HG03558 (cell line): ENCODE data around the gene PALLD.

Experiments
- ATAC-seq: cut with Tn5 transposase; IDR thresholded peaks from one replicate; pipeline ENCODE4 v1.9.1; 2021; ENCODE audit warnings: moderate number of reproducible peaks; ENCODE audit not compliant: unreplicated experiment; ENCODE audit errors: extremely low read depth

The PALLD gene

DNA sequence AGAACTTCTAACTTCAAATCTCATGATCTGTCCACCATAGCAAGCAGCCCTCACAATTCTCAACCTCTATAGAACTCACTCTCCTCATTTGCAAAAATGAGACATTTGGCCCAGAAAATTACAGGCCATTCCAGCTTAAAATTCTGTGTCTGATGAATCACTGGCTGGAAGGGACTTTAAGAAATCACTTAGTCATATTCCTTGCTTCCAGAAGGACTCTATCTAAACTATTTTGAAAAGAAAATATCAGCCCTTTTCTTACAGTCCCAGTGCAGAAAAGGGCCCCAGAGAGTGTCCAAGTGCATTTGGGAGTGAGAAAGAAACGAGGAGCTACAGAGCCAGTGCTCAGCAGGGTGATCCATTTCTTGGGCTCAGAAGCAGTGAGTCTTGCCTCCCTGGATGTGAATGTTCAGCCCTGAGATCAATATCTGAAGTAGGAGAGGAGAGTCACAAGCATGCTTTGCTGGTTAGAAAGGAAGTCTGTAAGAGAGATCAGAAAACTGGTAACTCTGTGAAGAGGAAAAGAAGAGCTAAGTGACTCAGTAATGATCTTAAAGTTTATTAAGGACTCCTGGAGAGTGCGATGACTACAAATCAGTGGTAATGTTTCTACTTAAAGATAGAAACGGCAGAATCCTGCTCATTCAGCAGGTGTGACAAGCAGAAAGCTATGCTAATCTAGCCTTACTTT, 139.8 kb downstream of the PALLD start:
- no peak for ATAC-seq

DNA sequence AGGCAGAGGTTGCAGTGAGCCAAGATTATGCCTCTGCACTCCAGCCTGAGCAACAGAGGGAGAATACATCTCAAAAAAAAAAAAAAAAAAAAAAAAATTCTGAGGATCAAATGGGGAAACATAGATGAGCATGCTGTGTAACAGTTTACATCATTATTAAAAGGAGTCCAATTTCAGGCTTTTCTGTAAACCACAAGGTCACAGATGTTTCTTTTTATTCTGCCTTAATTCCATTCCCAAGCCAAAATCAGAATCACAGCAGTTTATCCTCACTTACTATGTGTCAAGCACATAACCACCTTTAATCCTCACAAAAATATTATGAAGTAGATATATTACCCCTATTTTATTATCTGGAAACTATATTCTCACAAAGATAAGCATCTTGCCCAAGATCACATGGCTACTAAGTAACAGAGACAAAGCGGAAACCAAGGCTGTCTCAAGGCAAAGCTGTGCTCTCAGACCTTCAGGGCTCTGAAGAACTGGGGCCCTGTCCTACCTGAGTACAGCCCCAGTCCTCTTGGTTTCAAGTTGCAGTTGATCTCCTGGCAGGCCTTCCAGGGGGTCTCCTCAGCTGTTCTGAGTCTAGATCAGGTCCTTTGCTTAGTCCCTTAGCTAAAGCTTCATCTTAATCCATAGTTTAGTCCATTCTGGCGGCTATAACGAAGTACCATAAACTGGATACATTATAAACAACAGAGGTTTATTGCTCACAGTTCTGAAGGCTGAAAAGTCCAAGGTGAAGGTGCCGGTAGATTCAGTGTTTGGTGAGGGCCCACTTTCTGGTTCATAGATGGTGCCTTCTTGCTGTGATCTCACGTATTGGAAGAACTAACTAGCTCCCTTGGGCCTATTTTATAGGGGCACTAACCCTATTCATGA, 141.3 kb downstream of the PALLD start:
- no peak for ATAC-seq

DNA sequence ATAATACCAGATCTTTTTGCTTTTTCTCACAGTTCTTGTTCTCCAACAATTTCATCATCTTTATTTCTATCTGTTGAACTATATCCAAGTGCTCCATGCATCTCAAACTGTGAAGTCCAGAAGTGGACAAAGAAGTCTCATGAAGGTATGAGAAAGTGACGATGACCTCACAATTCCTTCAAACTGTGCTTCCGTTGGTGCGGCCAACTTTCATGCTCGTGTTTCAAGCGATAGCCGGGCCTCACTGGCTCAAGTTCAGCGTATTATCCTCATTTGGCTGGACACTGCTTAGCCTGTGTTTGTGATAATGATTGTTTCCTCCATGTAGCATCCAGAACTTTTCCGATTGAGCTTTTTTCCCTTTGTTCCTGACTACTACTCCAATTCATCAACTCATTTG, 143.1 kb downstream of the PALLD start:
- ATAC-seq: no peak

DNA sequence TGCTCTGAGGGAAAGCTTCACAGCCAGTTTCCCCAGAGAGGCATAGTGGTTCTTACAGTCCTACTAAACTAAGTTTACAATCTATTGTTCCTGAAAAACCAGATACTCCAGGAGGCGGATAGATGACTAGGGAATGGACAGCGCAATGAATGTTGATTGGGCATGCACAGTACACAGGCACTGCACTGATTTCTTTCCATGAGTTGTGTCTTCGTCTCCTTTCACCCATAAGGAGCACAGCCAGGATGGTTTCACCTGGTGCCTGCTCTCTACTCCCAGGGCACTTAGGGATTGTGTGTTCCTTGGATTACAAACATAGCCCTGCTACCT, 144.9 kb downstream of the PALLD start:
- ATAC-seq: no peak

DNA sequence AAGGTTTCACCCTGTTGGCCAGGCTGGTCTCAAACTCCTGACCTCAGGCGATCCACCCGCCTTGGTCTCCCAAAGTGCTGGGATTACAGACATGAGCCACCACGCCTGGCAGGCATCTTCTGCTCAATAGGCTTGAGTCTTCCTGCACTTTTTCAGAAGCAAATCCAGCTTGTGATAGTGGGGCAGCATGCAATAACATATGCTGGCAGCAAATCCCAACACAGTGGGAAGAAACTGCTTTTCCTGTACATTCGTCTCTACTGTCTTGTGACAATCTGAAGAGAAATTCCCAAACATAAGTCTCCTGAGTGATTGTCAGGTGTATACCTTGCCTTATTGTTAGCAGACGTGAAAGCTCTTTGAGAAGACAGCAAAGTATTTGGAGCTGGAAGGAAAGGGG, 145.7 kb downstream of the PALLD start:
- ATAC-seq: no peak

DNA sequence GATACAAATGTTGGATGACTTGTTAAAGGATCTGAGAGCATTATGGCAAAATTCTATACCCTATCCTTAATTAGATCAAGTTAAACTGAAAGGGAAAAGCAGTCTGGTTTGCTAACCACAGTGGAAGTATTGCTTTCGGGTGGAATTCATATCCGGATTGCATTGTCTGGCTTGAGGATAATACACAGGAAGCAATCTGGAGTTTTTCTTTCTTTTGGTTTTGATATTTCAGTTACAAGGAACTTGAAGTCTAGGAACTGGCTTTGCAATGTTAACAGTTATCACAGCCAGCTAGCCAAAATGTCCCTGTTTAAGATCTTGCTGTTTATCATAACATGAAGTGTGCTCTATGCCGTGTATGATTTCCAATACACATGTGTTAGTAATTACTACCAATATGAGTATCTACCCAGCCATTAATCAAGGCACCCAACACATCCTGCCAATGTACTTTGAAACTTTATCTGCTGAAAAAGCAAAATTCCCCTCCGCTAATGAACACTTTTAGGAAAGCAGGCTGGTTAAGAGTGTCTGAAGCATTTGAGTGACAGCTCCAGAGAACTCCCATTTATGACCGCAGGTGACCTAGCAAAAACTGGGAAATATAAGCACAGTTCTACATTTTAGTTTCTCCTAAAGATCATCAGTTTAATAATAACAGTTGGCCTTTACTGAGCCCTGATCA, 146.4 kb downstream of the PALLD start:
- ATAC-seq: no peak

DNA sequence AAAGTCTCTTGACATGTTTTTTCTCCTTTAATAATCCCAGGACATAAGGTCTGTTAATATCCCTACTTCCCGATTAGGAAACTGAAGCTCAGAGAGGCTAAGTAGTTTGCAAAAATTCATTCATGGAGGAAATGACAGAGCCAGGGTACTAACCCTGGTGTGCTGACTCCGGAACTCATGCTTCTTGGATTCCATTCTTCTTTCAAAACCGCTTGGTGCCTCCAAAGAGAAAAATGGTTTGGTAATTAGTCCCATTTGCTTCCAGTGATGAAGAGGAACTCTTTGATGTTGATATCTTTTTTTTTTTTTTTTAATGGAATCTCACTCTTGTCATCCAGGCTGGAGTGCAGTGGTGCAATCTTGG, 146.9 kb downstream of the PALLD start:
- ATAC-seq: no peak

DNA sequence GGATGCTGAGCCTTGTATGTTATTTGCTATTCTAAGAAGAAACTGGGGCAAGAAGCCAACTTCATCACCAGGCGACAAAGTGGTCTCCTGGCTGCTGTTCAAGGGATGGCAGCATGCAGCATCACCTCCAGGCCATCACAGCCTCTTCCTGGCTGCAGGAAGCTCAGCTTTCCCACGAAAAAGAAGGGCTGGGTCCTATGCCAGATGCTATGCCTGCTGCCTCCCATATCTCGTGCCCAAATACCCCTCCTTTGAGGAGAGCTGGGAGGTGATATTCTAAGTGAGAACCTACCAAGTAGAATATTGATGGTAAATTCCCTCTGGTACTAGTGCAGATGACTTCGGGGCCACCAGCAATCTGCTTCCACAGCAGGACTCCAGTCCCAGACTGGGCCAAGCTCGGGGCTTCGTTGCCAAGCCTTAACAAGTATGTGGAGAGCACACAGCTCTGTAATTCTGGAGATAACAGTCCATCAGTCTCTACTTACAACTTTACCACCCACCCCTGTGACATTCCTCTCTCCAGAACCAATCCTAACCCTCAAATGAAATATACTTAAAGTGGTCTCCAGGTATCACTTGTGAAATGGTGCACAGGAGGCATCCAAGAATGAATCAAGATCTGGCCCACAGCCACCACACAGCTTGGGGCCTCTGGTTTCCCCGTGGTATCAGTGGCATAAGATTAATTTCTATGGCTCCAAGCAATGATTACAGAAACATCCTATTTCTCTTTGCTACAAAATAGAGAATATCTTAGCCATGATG, 149.3 kb downstream of the PALLD start:
- no peak for ATAC-seq

DNA sequence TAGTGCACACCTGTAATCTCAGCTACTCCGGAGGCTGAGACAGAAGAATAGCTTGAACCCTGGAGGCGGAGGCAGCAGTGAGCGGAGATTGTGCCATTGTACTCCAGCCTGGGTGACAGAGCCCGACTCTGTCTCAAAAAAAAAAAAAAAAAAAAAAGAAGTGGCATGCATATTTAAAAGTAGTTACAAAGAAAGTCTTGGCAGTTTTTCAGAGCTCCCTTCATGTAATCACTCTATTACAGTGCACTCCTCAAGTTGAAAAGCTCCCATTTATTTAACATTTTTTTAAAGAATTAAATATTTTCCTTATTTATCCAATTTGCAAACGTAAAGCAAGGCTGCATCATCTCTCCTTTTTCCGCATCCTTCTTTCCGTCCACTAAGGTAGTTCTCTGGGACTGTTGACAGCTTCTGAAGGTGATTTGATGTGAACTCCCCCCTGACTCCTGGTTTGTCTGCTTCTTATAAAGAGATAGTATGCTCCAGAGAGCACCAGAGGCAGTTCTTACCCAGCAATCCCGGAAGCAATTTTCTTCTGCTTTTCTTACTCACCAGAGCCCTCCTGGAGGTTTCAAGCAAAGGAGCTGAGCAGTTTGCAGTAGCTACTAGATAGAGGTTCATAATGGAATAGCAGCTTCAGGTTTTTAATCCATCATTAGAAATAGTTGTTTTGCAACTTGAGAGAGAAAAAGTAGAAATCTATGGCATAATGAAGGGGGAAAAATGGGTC, 151.0 kb downstream of the PALLD start:
- no peak for ATAC-seq

DNA sequence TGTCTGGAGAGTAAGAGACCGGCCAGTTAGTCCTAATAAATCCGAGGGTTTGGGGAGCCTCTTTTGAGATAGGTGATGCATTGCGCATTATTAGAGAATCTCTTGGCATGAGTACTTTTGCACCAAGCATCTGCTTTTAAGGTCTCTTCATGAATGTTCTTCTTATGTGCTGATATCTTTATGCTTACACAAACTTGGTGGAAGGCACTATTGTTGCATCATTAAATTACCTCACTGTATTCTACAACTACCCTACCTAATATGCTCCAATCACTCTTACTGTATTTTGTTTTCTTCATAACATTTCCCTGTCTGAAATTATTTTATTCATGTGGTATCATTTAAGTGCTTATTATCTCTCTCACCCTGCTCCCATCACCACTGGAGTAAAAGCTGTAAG, 151.6 kb downstream of the PALLD start:
- ATAC-seq: no peak

DNA sequence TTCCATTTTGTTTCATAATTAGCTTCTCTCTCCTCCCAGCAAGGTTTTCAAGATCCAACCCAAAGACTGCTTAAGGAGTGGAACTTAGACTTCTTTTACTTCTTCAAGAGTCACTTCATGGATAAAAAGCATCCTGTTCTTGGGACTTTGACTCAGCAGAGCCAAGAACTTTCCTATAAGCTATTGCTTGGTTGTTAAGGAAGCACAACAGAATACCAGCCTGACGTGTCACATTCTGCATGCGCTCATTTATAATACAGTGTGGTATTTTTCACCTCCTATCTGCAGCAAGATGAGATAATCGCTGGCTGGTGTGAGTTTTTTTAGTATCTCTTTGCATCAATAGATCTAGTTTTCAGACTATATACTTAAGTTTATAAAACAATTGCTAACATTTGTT, 152.1 kb downstream of the PALLD start:
- ATAC-seq: no peak

DNA sequence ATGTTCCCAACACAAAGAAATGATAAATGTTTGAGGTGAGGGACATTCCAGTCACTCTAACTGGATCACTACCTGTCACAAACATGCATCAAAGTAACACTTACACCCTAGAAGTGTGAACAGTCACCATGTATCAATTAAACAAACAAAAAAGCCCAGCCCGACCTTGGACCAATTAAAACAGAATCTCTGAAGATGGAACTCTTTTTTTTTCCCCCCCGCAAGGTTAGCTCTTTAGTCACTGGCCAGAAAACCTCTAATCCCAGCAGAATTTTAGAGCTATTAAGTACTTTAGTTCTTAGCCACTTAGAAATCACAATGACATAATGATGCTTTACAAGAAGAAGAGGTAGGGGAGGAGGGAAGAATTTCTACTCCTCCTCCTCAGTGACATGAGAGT, 154.5 kb downstream of the PALLD start:
- ATAC-seq: no peak

DNA sequence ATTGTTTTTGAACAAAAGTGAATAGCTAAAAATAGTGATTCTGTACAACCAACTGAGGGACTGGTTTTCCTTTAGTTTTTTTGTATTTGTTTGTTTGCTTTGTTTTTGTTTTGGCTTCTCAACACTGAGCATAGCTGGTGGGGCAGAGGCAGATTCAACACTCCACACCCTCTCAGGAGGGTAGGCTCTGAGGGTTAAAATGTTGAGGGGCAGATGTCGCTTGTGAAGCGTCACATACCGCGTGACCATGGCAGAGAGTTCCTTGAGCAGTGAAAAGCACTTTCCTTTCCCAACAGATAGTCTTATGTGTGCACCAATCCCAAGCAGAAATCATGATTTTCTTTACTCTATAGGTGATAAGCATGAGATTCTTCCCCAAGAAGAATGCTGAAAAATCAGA, 155.0 kb downstream of the PALLD start:
- no peak for ATAC-seq

DNA sequence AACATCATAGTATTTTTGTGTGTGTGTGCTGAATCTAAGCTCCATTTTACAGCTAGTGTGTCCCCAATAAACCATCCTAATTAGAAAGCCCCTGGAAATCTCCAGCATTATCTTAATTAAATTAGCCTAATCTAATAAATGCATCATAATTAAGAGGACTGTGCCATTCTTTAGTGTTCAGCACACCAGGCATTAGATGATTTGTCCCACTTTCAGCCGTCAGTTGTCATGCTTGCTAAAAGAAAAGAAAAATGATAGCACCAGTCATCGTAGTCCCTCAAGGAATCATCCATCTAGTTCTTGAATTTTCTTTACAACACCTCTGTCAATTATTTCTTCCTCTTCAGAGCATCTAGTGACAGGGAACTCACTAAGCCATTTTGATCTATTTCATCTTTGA, 155.9 kb downstream of the PALLD start:
- no peak for ATAC-seq

DNA sequence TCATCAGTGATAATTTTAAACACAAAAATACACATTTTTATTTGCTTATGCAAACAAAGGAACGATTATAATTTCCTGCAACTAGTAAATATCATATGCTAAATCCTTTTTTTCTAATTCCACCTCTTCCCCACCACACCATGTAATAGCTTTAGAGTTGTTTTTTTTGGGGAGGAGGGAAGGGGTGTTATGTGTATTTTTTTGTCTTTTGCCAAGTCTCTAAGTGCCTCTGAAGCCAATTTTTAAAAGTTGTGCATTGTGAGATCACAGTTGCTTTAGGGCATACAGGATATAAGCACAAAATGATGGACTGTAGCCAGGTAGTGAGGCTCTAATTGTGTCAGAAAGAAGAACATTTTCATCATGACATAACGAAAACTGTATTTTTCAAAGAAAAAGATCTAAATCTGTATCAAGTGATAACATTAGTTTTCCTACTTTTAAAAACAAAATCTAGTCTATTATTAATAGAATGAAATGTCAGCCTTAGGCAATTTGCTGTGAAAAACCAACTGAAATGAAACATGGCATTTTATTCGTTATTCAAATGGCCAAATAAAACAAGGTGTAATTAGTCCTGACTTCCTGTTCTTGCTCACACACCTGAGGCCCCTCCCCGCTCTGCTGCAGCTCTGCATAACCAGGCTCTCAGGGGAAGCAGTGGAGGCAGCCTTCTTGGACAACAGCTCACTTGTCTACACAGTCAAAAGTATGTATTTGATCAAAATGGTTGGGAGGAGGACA, 157.4 kb downstream of the PALLD start:
- no peak for ATAC-seq

DNA sequence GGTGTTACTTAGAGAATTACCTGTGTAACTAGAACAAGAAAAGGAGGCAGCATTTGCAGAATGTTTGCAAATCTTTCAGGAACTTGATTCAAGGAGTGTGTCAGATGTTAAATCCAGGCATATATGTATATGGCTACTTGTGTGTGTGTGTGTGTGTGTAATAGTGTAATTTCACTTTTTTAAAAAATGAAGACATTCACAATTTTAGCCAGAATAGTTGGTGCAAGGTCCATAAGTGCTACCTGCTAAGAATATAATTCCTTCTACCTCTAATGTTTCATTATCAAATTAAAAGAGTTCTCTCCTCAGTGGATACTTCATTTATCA, 158.0 kb downstream of the PALLD start:
- no peak for ATAC-seq

DNA sequence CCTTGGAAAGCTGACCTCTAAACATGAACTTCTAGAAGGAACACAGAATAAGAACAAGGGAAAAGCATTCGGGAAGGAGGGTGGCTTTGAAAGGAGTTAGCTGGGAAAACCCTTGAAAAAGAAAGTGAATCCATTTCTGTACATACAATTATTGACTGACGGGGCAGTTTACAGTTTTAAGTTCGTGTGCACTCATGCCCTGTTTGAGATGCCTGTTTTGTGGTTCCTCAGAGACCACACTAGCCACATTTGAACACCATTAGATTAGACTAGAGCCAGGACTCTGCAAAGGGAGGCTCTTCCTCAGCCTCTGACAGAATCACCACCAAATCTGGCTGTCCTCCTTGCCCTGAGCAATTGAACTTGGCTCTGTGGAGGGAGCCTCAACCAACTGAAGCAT, 158.3 kb downstream of the PALLD start:
- no peak for ATAC-seq

DNA sequence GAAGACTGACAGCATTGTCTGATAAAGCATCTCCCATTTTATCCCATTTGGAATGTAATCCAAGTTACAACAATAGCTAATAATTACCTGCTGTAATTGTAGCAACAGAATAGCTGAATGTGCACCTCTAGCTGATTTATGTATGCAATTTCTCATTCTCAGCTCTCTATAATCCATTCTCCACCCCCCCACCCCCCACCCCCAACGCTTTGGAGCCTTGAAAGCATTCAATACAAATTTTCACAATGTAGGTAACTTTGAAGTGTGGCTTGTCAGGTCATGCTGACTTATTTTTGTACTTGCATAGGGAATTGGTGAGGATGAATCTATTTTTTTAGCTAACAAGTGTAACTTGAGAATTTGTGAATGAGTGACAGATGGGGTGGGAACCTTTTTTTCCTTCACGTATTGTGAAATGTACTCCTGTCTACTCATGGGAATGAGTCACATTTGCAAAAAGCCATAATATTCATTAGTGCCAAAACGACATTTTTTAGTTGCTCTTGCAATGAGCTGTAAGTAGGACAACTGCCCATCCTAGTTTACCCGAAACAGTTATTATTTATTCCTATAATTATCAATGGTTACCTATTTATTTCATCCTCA, 159.3 kb downstream of the PALLD start:
- no peak for ATAC-seq

DNA sequence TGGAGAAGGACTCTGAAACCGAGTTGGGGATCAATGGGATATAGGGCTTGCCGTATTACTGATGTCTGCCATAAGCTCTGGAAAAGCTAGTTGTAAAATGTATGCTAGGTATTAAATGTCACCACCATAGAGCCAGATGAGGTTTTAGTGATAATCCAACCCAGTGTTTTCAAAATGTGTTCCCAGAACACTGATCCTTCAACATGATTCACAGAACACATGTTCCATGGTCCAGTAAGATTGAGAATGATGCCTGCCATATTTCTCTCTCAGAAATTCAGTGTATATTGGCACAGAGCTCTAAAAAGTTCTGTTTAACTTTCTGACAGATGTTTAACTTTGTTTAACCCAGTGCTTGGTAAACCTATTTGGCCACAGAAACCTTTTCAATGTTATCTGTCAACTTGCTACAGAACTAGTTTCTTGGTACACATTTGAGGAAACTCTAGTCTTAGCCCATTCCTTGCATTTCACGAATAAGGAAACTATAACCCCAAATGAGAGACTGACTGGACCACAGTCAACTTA, 160.2 kb downstream of the PALLD start:
- no peak for ATAC-seq
